Esophagus squamous epithelium (tissue), 5 donors: ENCODE results near the gene WNT4. TPM values are rescaled to one million over a fixed set of nuclear protein-coding genes. Genes with fewer than 3 reads are reported as not detected.

Source experiments
- DNase-seq: peaks from one replicate; lab custom pipeline; 2025; lab: John Stamatoyannopoulos, UW
- H3K27ac ChIP-seq, 4 donors: fragments of 200-600 bp; sonication (generic); one replicate each; pipeline ENCODE4 v1.5.1; 2016 to 2019; ENCODE audit warnings: mild to moderate bottlenecking in 1 of 4
- H3K27me3 ChIP-seq, 4 donors: fragments of 200-600 bp; sonication (generic); 1 replicate in 3 of 4; 2 replicates in 1 of 4; pipeline versions ENCODE4 v1.5.1 to v1.6.0; 2017 to 2021; ENCODE audit warnings: antibody characterized with exemption in 1 of 4
- H3K36me3 ChIP-seq, 3 donors: fragments of 200-600 bp; sonication (generic); one replicate each; pipeline ENCODE4 v1.5.1; 2016 to 2019
- H3K4me1 ChIP-seq, 3 donors: fragments of 200-600 bp; sonication (generic); one replicate each; pipeline ENCODE4 v1.5.1; 2017 to 2019
- H3K4me3 ChIP-seq, 4 donors: fragments of 200-600 bp; sonication (generic); 1 replicate in 3 of 4; 2 replicates in 1 of 4; pipeline ENCODE4 v1.5.1; 2016 to 2019; ENCODE audit warnings: mild to moderate bottlenecking in 2 of 4, moderate library complexity in 1 of 4
- H3K9me3 ChIP-seq, 3 donors: fragments of 200-600 bp; sonication (generic); one replicate each; pipeline ENCODE4 v1.5.1; 2016 to 2019
- CTCF ChIP-seq, 6 experiments: fragments of 450-650 bp in 4 of 6; fragments of 200-600 bp in 2 of 6; sonication (generic) in 2 of 6; IDR thresholded peaks; one replicate each; pipeline ENCODE4 v1.5.1; 2016 to 2019; ENCODE audit warnings: antibody characterized with exemption in 6 of 6, mild to moderate bottlenecking in 4 of 6, moderate library complexity in 4 of 6
- POLR2A ChIP-seq, 4 donors: fragments of 450-650 bp; IDR thresholded peaks; one replicate each; pipeline ENCODE4 v1.6.1; 2017; ENCODE audit warnings: antibody characterized with exemption in 4 of 4, mild to moderate bottlenecking in 4 of 4, moderate library complexity in 3 of 4
- WGBS, 2 donors: methylation state at CpG; one replicate each; pipeline ENCODE4 v1.1.5; 2018; 5-methylcytosine and 5-hydroxymethylcytosine counted together
- intact Hi-C: fragments of 100-400 bp; cut with DNase I; formaldehyde crosslinking; loops from one replicate; pipeline ENCODE4 v1.15.0; 2022
- total RNA-seq, 4 donors: library from RNA; depleted of rRNA; stranded (reverse); fragments of >200 nt; gene quantifications; one replicate each; pipeline ENCODE4 v1.1.0, GENCODE V29; 2016
- donor health status: DM: yes; HTN: yes; CAD: no.

Gene WNT4
- total RNA-seq, 4 donors from 2014 or later: 4.8 to 11.9 (median 6.6) TPM

GRCh38 chr1:22131062-22131461 is 11.8 kb downstream of the WNT4 start:
- Histone ChIP-seq H3K4me1 (peaks cover 12 to 35% (median 13%) of the 10 kb centered on the region in 3 donors), H3K27ac (no peak overlapping the region), H3K27me3 (peaks cover 0 to 15% (median 0%) of the 10 kb centered on the region in 4 donors), H3K9me3 (no peaks in the 10 kb centered on the region), H3K4me3 (no peak overlapping the region), H3K36me3 (peaks cover 0 to 41% (median 0%) of the 10 kb centered on the region in 3 donors)
- TF ChIP-seq CTCF (IDR thresholded peaks at IDR 0.05) (no peak), POLR2A (IDR thresholded peaks at IDR 0.05) (no peak)
- no peak for DNase-seq
- 70% methylated on average over 4 of the region's 4 CpGs; no CpG with 5 or more reads in 1 of the 2 donors for WGBS, 2 donors
- intact Hi-C loops: no loop called here

GRCh38 chr1:22129501-22130117 is 13.3 kb downstream of the WNT4 start:
- WGBS, 2 donors: 78% methylated on average over 17 of the region's 29 CpGs; no CpG with 5 or more reads in 1 of the 2 donors
- TF ChIP-seq CTCF (IDR thresholded peaks at IDR 0.05) (no peak), POLR2A (IDR thresholded peaks at IDR 0.05) (no peak)
- Histone ChIP-seq H3K27ac (no peak overlapping the region), H3K4me3 (no peak overlapping the region), H3K36me3 (peaks cover 0 to 49% (median 0%) of the 10 kb centered on the region in 3 donors), H3K9me3 (no peaks in the 10 kb centered on the region), H3K27me3 (peaks cover 0 to 14% (median 0%) of the 10 kb centered on the region in 4 donors), H3K4me1 (peaks cover 12 to 31% (median 13%) of the 10 kb centered on the region in 3 donors)
- no peak for DNase-seq
- intact Hi-C loops: loop anchor here (10.0 kb wide), 1 partner anchor 145 kb away; no protein-coding TSS in a partner anchor

- Histone ChIP-seq H3K4me1 (peaks cover 12 to 32% (median 13%) of the 10 kb centered on the region in 3 donors), H3K27ac (no peak overlapping the region), H3K4me3 (no peak overlapping the region), H3K27me3 (peaks cover 0 to 14% (median 0%) of the 10 kb centered on the region in 4 donors), H3K36me3 (peaks cover 0 to 50% (median 0%) of the 10 kb centered on the region in 3 donors), H3K9me3 (no peaks in the 10 kb centered on the region)
- 67 to 74% methylated on average over 12 of the region's 12 CpGs for whole genome bisulfite sequencing, 2 donors
- TF ChIP-seq POLR2A (IDR thresholded peaks at IDR 0.05) (no peak), CTCF (IDR thresholded peaks at IDR 0.05) (no peak)
- DNase-seq: no peak
- intact Hi-C loops: loop anchor here (10.0 kb wide), 1 partner anchor 146 kb away; no protein-coding TSS in a partner anchor
Observed at GRCh38 chr1:22128392-22128791, 14.5 kb downstream of the WNT4 start.

GRCh38 chr1:22127731-22128130 is 15.2 kb downstream of the WNT4 start:
- intact Hi-C loops: loop anchor here (10.0 kb wide), 1 partner anchor 147 kb away; no protein-coding TSS in a partner anchor
- Histone ChIP-seq H3K9me3 (no peaks in the 10 kb centered on the region), H3K4me3 (no peak overlapping the region), H3K27me3 (peaks cover 0 to 12% (median 0%) of the 10 kb centered on the region in 4 donors), H3K27ac (no peak overlapping the region), H3K4me1 (peaks cover 12 to 32% (median 13%) of the 10 kb centered on the region in 3 donors), H3K36me3 (peaks cover 0 to 50% (median 0%) of the 10 kb centered on the region in 3 donors)
- 82 to 89% methylated on average over 2 to 3 of the region's 3 CpGs for whole genome bisulfite sequencing, 2 donors
- no peak for DNase-seq
- no peak for TF ChIP-seq POLR2A (IDR thresholded peaks at IDR 0.05)
- TF ChIP-seq CTCF (IDR thresholded peaks at IDR 0.05): no peak

GRCh38 chr1:22127248-22127647 is 15.6 kb downstream of the WNT4 start:
- peaks cover 0 to 7% (median 0%) of the 10 kb centered on the region in 4 donors for H3K27me3 ChIP-seq
- WGBS, 2 donors: 64 to 86% methylated on average over 4 to 6 of the region's 6 CpGs
- H3K4me1 ChIP-seq: peaks cover 10 to 32% (median 11%) of the 10 kb centered on the region in 3 donors
- DNase-seq: no peak
- H3K9me3 ChIP-seq: no peaks in the 10 kb centered on the region
- intact Hi-C loops: loop anchor here (10.0 kb wide), 1 partner anchor 148 kb away; no protein-coding TSS in a partner anchor
- peaks cover 0 to 50% (median 0%) of the 10 kb centered on the region in 3 donors for H3K36me3 ChIP-seq
- TF ChIP-seq POLR2A (IDR thresholded peaks at IDR 0.05): no peak
- no peak for TF ChIP-seq CTCF (IDR thresholded peaks at IDR 0.05)
- H3K4me3 ChIP-seq: no peak overlapping the region
- H3K27ac ChIP-seq: no peak overlapping the region
